Osteoblast (primary cell): ENCODE results near the gene PC. TPM values are rescaled to one million over a fixed set of nuclear protein-coding genes. Genes with fewer than 3 reads are reported as not detected.

Experiments used
- DNase-seq: peaks from one replicate; pipeline ENCODE4 v3.0.0; 2011; ENCODE audit warnings: low spot score, mixed read lengths; ENCODE audit not compliant: insufficient read length; ENCODE audit errors: missing footprints
- H2AFZ ChIP-seq: 2 replicates; pipeline ENCODE4 v1.6.0; 2011; ENCODE audit warnings: mild to moderate bottlenecking, low read length
- H3K27ac ChIP-seq: 2 replicates; pipeline ENCODE4 v1.5.1; 2011; ENCODE audit warnings: mild to moderate bottlenecking, low read depth, low read length, moderate library complexity
- H3K27me3 ChIP-seq: 2 replicates; pipeline ENCODE4 v1.6.0; 2012; ENCODE audit warnings: mild to moderate bottlenecking, control low read depth, inconsistent platforms, low read length, moderate library complexity; ENCODE audit not compliant: insufficient read depth
- H3K36me3 ChIP-seq: 2 replicates; pipeline ENCODE4 v1.5.1; 2011; ENCODE audit warnings: mild to moderate bottlenecking, low read length, control low read depth, moderate library complexity; ENCODE audit not compliant: insufficient read depth
- H3K4me1 ChIP-seq: 2 replicates; pipeline ENCODE4 v1.5.1; 2011; ENCODE audit warnings: mild to moderate bottlenecking, low read length, control low read depth, moderate library complexity; ENCODE audit not compliant: insufficient read depth
- H3K4me2 ChIP-seq: 2 replicates; pipeline ENCODE4 v1.6.0; 2011; ENCODE audit warnings: mild to moderate bottlenecking, low read length; ENCODE audit not compliant: insufficient read depth
- H3K4me3 ChIP-seq: fragments of 200-600 bp; sonication (generic); 3 replicates; pipeline ENCODE4 v1.5.1; 2012; ENCODE audit warnings: mild to moderate bottlenecking, low read length, inconsistent platforms; ENCODE audit not compliant: insufficient read depth
- H3K79me2 ChIP-seq: 2 replicates; pipeline ENCODE4 v1.6.0; 2012; ENCODE audit warnings: mild to moderate bottlenecking, low read length, control low read depth, inconsistent platforms; ENCODE audit not compliant: insufficient read depth
- H3K9me3 ChIP-seq: 2 replicates; pipeline ENCODE4 v1.5.1; 2011; ENCODE audit warnings: low read depth, low read length, control low read depth
- H4K20me1 ChIP-seq: 2 replicates; pipeline ENCODE4 v1.6.0; 2012; ENCODE audit warnings: mild to moderate bottlenecking, low read length, control low read depth; ENCODE audit not compliant: insufficient read depth
- CTCF ChIP-seq: IDR thresholded peaks from 2 replicates; pipeline ENCODE4 v1.5.1; 2011; ENCODE audit warnings: mild to moderate bottlenecking, low read depth, low read length, moderate library complexity; ENCODE audit errors: extremely low read depth
- total RNA-seq: library from RNA; depleted of rRNA; stranded (reverse); fragments of >200 nt; gene quantifications from 2 replicates; pipeline ENCODE4 v1.2.3, GENCODE V29; 2012

The PC gene
- total RNA-seq, 1 donor, result 48.5 TPM

GRCh38 chr11:66909181-66909580, 49.0 kb downstream of the PC start:
- no peak overlapping the region for H3K4me3 ChIP-seq
- peaks cover 8% of the 10 kb centered on the region for H4K20me1 ChIP-seq
- no peak overlapping the region for H3K4me2 ChIP-seq
- DNase-seq, result no peak
- no peak for TF ChIP-seq CTCF
- no peak overlapping the region for H3K27ac ChIP-seq
- no peaks in the 10 kb centered on the region for H3K9me3 ChIP-seq
- H2AFZ ChIP-seq, result no peak overlapping the region
- H3K4me1 ChIP-seq, result peaks cover 15% of the 10 kb centered on the region
- no peaks in the 10 kb centered on the region for H3K27me3 ChIP-seq
- H3K79me2 ChIP-seq, result no peaks in the 10 kb centered on the region
- H3K36me3 ChIP-seq, result no peaks in the 10 kb centered on the region

GRCh38 chr11:66907751-66908630, 50.2 kb downstream of the PC start:
- Histone ChIP-seq H3K4me3 (no peak overlapping the region), H3K79me2 (no peaks in the 10 kb centered on the region), H2AFZ (peak overlapping the region; percentile 28), H3K9me3 (no peaks in the 10 kb centered on the region), H3K4me2 (no peak overlapping the region), H3K36me3 (no peaks in the 10 kb centered on the region), H3K4me1 (peaks cover 19% of the 10 kb centered on the region), H4K20me1 (peaks cover 8% of the 10 kb centered on the region), H3K27ac (no peak overlapping the region), H3K27me3 (no peaks in the 10 kb centered on the region)
- no peak for DNase-seq
- TF ChIP-seq CTCF, result no peak

- H3K9me3 ChIP-seq, result no peaks in the 10 kb centered on the region
- no peak for TF ChIP-seq CTCF
Measured at GRCh38 chr11:66906061-66906733, 52.0 kb downstream of the PC start.

DNA sequence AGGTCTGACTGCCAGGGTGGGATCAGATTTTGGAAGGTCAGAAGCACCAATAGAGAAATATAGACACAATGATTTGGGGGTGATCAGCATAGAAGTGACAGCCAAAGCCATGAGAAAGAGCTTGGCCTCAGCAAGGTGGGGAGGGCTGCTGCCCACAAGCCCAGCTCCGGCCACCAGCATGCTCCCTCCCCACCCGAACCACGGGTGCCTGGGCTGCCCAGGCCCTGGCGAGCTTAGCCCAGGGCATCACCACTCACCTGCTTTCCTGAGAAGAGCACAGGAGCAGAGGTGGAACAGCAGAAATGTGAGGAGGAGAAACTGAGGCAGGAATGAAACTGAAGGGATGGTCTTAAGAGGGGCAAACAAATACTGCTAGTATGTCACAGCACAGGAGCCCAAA, 52.6 kb downstream of the PC start:
- H3K27ac ChIP-seq, result no peak overlapping the region
- H4K20me1 ChIP-seq, result peaks cover 8% of the 10 kb centered on the region
- no peaks in the 10 kb centered on the region for H3K79me2 ChIP-seq
- DNase-seq, result no peak
- TF ChIP-seq CTCF, result no peak
- H3K4me2 ChIP-seq, result no peak overlapping the region
- H3K36me3 ChIP-seq, result no peaks in the 10 kb centered on the region
- H3K9me3 ChIP-seq, result no peaks in the 10 kb centered on the region
- no peak overlapping the region for H2AFZ ChIP-seq
- no peaks in the 10 kb centered on the region for H3K27me3 ChIP-seq
- H3K4me3 ChIP-seq, result no peak overlapping the region
- peaks cover 19% of the 10 kb centered on the region for H3K4me1 ChIP-seq

More at GRCh38 chr11:66906061-66906733, 52.0 kb downstream of the PC start:
- Histone ChIP-seq H3K79me2 (no peaks in the 10 kb centered on the region), H3K36me3 (no peaks in the 10 kb centered on the region), H2AFZ (no peak overlapping the region), H3K4me2 (no peak overlapping the region), H3K27me3 (no peaks in the 10 kb centered on the region), H3K4me1 (peaks cover 19% of the 10 kb centered on the region), H3K27ac (peak overlapping the region; percentile 17), H3K4me3 (no peak overlapping the region), H4K20me1 (peaks cover 8% of the 10 kb centered on the region)
- DNase-seq, result no peak
